ENCODE measurements around the gene SRMS. TPM values are rescaled to one million over a fixed set of nuclear protein-coding genes. Genes with fewer than 3 reads are reported as not detected.

The SRMS gene
- total RNA-seq, 1 experiment from 2014 or later: 0.79 TPM

DNA sequence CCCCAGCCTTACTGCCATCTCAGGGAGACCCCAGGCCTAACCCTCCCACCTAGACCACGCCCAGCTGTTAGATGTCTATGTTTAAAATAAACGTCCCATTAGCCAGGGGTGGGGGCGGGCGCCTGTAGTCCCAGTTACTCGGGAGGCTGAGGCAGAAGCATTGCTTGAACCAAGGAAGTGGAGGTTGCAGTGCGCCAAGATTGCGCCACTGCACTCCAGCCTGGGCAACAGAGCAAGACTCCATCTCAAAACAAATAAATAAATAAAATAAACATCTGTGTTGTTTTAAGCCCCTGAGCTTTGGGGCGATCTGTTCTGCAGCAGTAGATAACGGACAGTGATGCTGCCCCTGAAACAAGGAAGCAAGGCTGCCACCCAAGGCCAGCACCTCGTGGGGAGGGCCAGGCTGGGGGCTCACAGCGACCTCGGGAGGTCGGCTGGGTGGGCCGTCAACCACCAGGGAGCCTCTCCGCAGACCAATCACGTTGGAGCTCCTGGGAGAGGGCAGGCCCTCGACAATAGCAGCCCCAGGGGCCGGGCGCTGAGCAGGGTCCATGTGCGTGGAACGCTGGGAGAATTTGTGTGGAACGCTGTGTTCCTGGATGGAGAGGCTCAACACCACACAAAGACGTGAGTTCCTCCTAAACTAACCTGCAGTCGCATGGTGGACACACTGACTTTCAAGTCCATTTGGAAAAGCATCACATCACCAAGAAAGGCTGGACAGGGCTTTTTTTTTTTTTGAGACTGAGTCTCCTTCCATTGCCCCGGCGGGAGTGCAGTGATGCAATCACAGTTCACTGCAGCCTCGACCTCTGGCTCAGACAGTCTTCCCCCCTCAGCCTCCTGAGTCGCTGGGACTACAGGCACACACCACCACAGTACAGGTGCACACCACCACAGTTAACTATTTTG, 27.5 kb upstream of the SRMS start:
- Histone ChIP-seq H4K20me1 (ENCODE audit: control insufficient read depth, insufficient read depth, insufficient read length) (no peaks in the 10 kb centered on the region), H2BK120ac (ENCODE audit: low read depth, low read length, poor library complexity, severe bottlenecking) (no peak overlapping the region), H3K4me2 (ENCODE audit: insufficient read depth, insufficient read length, low read length) (no peak overlapping the region), H3K9ac (ENCODE audit: extremely low read depth, insufficient read length, low read length) (no peak overlapping the region), H3K56ac (ENCODE audit: insufficient read length, low read depth, low read length) (no peak overlapping the region), H2BK12ac (ENCODE audit: insufficient read length, low read depth, low read length) (no peak overlapping the region), H3K27ac (ENCODE audit: insufficient read length, low read depth, low read length) (no peak overlapping the region), H3K18ac (ENCODE audit: insufficient read length, low read depth, low read length) (peak overlapping the region; percentile 40), H3K79me1 (ENCODE audit: insufficient read depth, low read depth, low read length, poor library complexity, severe bottlenecking) (no peaks in the 10 kb centered on the region), H3K4me1 (ENCODE audit: insufficient read depth, low read length) (no peaks in the 10 kb centered on the region), H3K9me3 (ENCODE audit: control insufficient read depth, low read depth, low read length) (no peaks in the 10 kb centered on the region), H3K4ac (ENCODE audit: low read depth, low read length) (no peak overlapping the region), H3T11ph (ENCODE audit: low read length) (no peak overlapping the region), H4K91ac (ENCODE audit: insufficient read length, low read depth, low read length) (no peak overlapping the region), H3K27me3 (ENCODE audit: insufficient read depth, low read length) (no peaks in the 10 kb centered on the region), H2BK15ac (ENCODE audit: low read depth, low read length) (no peak overlapping the region), H2AFZ (ENCODE audit: low read length) (no peak overlapping the region), H3K23me2 (ENCODE audit: insufficient read length, low read depth, low read length, poor library complexity, severe bottlenecking) (peaks cover 4% of the 10 kb centered on the region), H3K14ac (ENCODE audit: insufficient read depth, low read length) (peak overlapping the region; percentile 67; the same call in 1 of the 2 replicates), H4K8ac (replicated peaks; ENCODE audit: insufficient read length, low read depth, low read length) (no peak overlapping the region), H3K23ac (ENCODE audit: insufficient read length, low read depth, low read length) (no peak overlapping the region), H2BK5ac (ENCODE audit: insufficient read length, low read length) (no peak overlapping the region), H2BK20ac (ENCODE audit: low read depth, low read length, poor library complexity, severe bottlenecking) (no peak overlapping the region), H2AK5ac (ENCODE audit: insufficient read length, low read length) (no peak overlapping the region), H4K5ac (ENCODE audit: insufficient read length, low read depth, low read length) (no peak overlapping the region), H3K79me2 (ENCODE audit: insufficient read depth, low read length) (no peaks in the 10 kb centered on the region)
- Mint-ChIP-seq H3K27me3 (ENCODE audit: low read depth) (no peaks in the 10 kb centered on the region; the same call in none of the 2 replicates), H3K4me3 (peak overlapping the region; percentile 68 to 73), H3K36me3 (ENCODE audit: insufficient read depth in 1 of 3, low read depth in 3 of 3) (no peaks in the 10 kb centered on the region), H3K9me3 (no peaks in the 10 kb centered on the region), H3K4me1 (peaks cover 4 to 13% of the 10 kb centered on the region in 2 experiments; a peak in 3 of 4 replicates), H3K27ac (no peak overlapping the region)
- DNase-seq: no peak
- TF ChIP-seq, protein P1, sequence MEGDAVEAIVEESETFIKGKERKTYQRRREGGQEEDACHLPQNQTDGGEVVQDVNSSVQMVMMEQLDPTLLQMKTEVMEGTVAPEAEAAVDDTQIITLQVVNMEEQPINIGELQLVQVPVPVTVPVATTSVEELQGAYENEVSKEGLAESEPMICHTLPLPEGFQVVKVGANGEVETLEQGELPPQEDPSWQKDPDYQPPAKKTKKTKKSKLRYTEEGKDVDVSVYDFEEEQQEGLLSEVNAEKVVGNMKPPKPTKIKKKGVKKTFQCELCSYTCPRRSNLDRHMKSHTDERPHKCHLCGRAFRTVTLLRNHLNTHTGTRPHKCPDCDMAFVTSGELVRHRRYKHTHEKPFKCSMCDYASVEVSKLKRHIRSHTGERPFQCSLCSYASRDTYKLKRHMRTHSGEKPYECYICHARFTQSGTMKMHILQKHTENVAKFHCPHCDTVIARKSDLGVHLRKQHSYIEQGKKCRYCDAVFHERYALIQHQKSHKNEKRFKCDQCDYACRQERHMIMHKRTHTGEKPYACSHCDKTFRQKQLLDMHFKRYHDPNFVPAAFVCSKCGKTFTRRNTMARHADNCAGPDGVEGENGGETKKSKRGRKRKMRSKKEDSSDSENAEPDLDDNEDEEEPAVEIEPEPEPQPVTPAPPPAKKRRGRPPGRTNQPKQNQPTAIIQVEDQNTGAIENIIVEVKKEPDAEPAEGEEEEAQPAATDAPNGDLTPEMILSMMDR (conservative IDR thresholded peaks at IDR 0.05): no peak
- WGBS (ENCODE audit: extremely low coverage, insufficient read length, low lambda C conversion rate): no CpG with 5 or more reads among the region's 28 CpGs

All from H9 (cell line).